ENCODE results near the gene NGRN. TPM values are rescaled to one million over a fixed set of nuclear protein-coding genes. Genes with fewer than 3 reads are reported as not detected.
A peak's percentile ranks its signal among the peaks of the same experiment; 100 is the strongest.

The NGRN gene
- total RNA-seq, 1 donor from 2014 or later: 34.1 TPM

- peak; percentile 46 for ATAC-seq (ENCODE audit: low read depth)
- H3K36me3 Mint-ChIP-seq (ENCODE audit: low read depth): peaks cover 54% of the 10 kb centered on the region
- H3K4me1 Mint-ChIP-seq: peaks cover 50% of the 10 kb centered on the region
- no peak for TF ChIP-seq CTCF (IDR thresholded peaks at IDR 0.05)
- POLR2A ChIA-PET: interaction anchor here (0.6 to 4.9 kb wide), 12 partner anchors 11 to 723 kb away, joined by 4 to 63 read pairs (median 6); partner anchors contain the start of genes IQGAP1, NGRN, RCCD1 and SEMA4B
- CTCF ChIA-PET: interaction anchor here (0.9 to 4.2 kb wide), 7 partner anchors 10 to 69 kb away, joined by 3 to 44 read pairs (median 7); partner anchors contain the start of gene NGRN
- intact Hi-C loops (cut with micrococcal nuclease): loop anchor here (1.0 to 5.0 kb wide), 10 partner anchors 12 to 701 kb away; partner anchors contain the start of genes BLM, HDDC3, IDH2 and PEX11A
- H3K27me3 Mint-ChIP-seq: no peaks in the 10 kb centered on the region
- H3K4me3 Mint-ChIP-seq: peak overlapping the region; percentile 86
- peak; percentile 50 for DNase-seq
- H3K27ac Mint-ChIP-seq: peak overlapping the region; percentile 97
- no peaks in the 10 kb centered on the region for H3K9me3 Mint-ChIP-seq
These were observed 34.1 kb upstream of the NGRN start for GRCh38 chr15:90231028-90232017.

GRCh38 chr15:90232196-90232595, 33.3 kb upstream of the NGRN start:
- DNase-seq: no peak
- ChIA-PET POLR2A (interaction anchor here (1.0 to 4.9 kb wide), 14 partner anchors 14 to 722 kb away, joined by 3 to 63 read pairs (median 10); partner anchors contain the start of genes IDH2, IQGAP1, NGRN and RCCD1), CTCF (interaction anchor here (1.5 to 4.2 kb wide), 7 partner anchors 11 to 70 kb away, joined by 4 to 44 read pairs (median 9); no protein-coding TSS in a partner anchor)
- intact Hi-C loops (cut with micrococcal nuclease): loop anchor here (2.0 to 5.0 kb wide), 7 partner anchors 31 to 700 kb away; partner anchors contain the start of genes BLM, HDDC3, IDH2 and PEX11A
- no peak for TF ChIP-seq CTCF (IDR thresholded peaks at IDR 0.05)
- Mint-ChIP-seq H3K27ac (peak overlapping the region; percentile 97), H3K36me3 (ENCODE audit: low read depth) (peaks cover 51% of the 10 kb centered on the region), H3K9me3 (no peaks in the 10 kb centered on the region), H3K4me3 (peak overlapping the region; percentile 86), H3K4me1 (peaks cover 50% of the 10 kb centered on the region), H3K27me3 (no peaks in the 10 kb centered on the region)
- no peak for ATAC-seq (ENCODE audit: low read depth)

- peak overlapping the region; percentile 86 for H3K4me3 Mint-ChIP-seq
- peaks cover 47% of the 10 kb centered on the region for H3K36me3 Mint-ChIP-seq (ENCODE audit: low read depth)
- ATAC-seq (ENCODE audit: low read depth): no peak
- DNase-seq: no peak
- H3K27me3 Mint-ChIP-seq: no peaks in the 10 kb centered on the region
- POLR2A ChIA-PET: interaction anchor here (0.6 to 4.9 kb wide), 22 partner anchors 11 to 702 kb away, joined by 3 to 63 read pairs (median 6); partner anchors contain the start of genes IDH2, IQGAP1, MAN2A2 and NGRN
- peak overlapping the region; percentile 97 for H3K27ac Mint-ChIP-seq
- TF ChIP-seq CTCF (IDR thresholded peaks at IDR 0.05): no peak
- peaks cover 50% of the 10 kb centered on the region for H3K4me1 Mint-ChIP-seq
- no peaks in the 10 kb centered on the region for H3K9me3 Mint-ChIP-seq
- CTCF ChIA-PET: interaction anchor here (0.6 to 4.2 kb wide), 10 partner anchors 12 to 73 kb away, joined by 3 to 44 read pairs (median 8); partner anchors contain the start of gene NGRN
- intact Hi-C loops (cut with micrococcal nuclease): loop anchor here (1.0 to 5.0 kb wide), 9 partner anchors 32 to 699 kb away; partner anchors contain the start of genes BLM, HDDC3, IDH2 and PEX11A
These were observed 32.5 kb upstream of the NGRN start for GRCh38 chr15:90232941-90233386.

GRCh38 chr15:90233387-90234095, 31.9 kb upstream of the NGRN start, which contains the start of gene CIB1:
CIB1 (minus strand) TSS chr15:90233941; CDS start chr15:90233885, 56 bp downstream.
- no peaks in the 10 kb centered on the region for H3K9me3 Mint-ChIP-seq
- peak within 1 kb of the TSS; percentile 87 for H3K4me3 Mint-ChIP-seq
- ATAC-seq (ENCODE audit: low read depth): peak; percentile 86
- DNase-seq: peak; percentile 92
- no peaks in the 10 kb centered on the region for H3K27me3 Mint-ChIP-seq
- H3K27ac Mint-ChIP-seq: peak within 1 kb of the TSS; percentile 97
- ChIA-PET CTCF (interaction anchor here (0.6 to 4.2 kb wide), 10 partner anchors 13 to 73 kb away, joined by 3 to 44 read pairs (median 8); partner anchors contain the start of gene NGRN), POLR2A (interaction anchor here (0.5 to 4.9 kb wide), 31 partner anchors 10 to 702 kb away, joined by 3 to 63 read pairs (median 6); partner anchors contain the start of genes IDH2, IQGAP1, MAN2A2 and NGRN)
- peaks cover 48% of the 10 kb centered on the region for H3K36me3 Mint-ChIP-seq (ENCODE audit: low read depth)
- intact Hi-C loops (cut with micrococcal nuclease): loop anchor here (1.0 to 5.0 kb wide), 12 partner anchors 32 to 699 kb away; partner anchors contain the start of genes BLM, HDDC3, IDH2 and IQGAP1
- no peak for TF ChIP-seq CTCF (IDR thresholded peaks at IDR 0.05)
- H3K4me1 Mint-ChIP-seq: peaks cover 50% of the 10 kb centered on the region
